Stimulated activated CD8-positive, alpha-beta memory T cell treated with anti-CD3 and anti-CD28 coated beads, Interleukin-4, amount 100 ng/mL, for 48 hours (primary cell): Measurements from ENCODE around the gene MKKS.
A peak's percentile ranks its signal among the peaks of the same experiment; 100 is the strongest.

Experiments used
- DNase-seq: peaks from one replicate; pipeline ENCODE4 v3.0.0-alpha.2; 2020

Gene MKKS

GRCh38 chr20:10433623-10434466 is at the start of gene MKKS:
Gene MKKS (minus strand): TSS chr20:10434222. CDS start chr20:10413514, 20,708 bp downstream.
- peak; percentile 88 for DNase-seq

GRCh38 chr20:10483691-10484090 is 49.7 kb upstream of the MKKS start:
- DNase-seq, result no peak

- DNase-seq, result no peak
Measured at GRCh38 chr20:10481676-10482075, 47.7 kb upstream of the MKKS start.

GRCh38 chr20:10478930-10479329 is 44.9 kb upstream of the MKKS start:
- DNase-seq, result no peak

- no peak for DNase-seq
Measured at GRCh38 chr20:10478205-10478604, 44.2 kb upstream of the MKKS start.

- no peak for DNase-seq
Measured at GRCh38 chr20:10476319-10476724, 42.3 kb upstream of the MKKS start.

GRCh38 chr20:10475225-10475624 is 41.2 kb upstream of the MKKS start:
- DNase-seq, result no peak

GRCh38 chr20:10474606-10475184 is 40.7 kb upstream of the MKKS start:
- DNase-seq, result no peak

- DNase-seq, result no peak
Measured at GRCh38 chr20:10472871-10473270, 38.8 kb upstream of the MKKS start.

GRCh38 chr20:10470276-10470675 is 36.3 kb upstream of the MKKS start:
- no peak for DNase-seq

- DNase-seq, result no peak
Measured at GRCh38 chr20:10469599-10469998, 35.6 kb upstream of the MKKS start.

GRCh38 chr20:10469056-10469455 is 35.0 kb upstream of the MKKS start:
- DNase-seq, result no peak

GRCh38 chr20:10468340-10468845 is 34.4 kb upstream of the MKKS start:
- DNase-seq, result no peak

- DNase-seq, result no peak
Measured at GRCh38 chr20:10467681-10468339, 33.8 kb upstream of the MKKS start.

- DNase-seq, result no peak
Measured at GRCh38 chr20:10466855-10467254, 32.8 kb upstream of the MKKS start.

- no peak for DNase-seq
Measured at GRCh38 chr20:10466325-10466724, 32.3 kb upstream of the MKKS start.

- no peak for DNase-seq
Measured at GRCh38 chr20:10465135-10465534, 31.1 kb upstream of the MKKS start.

GRCh38 chr20:10463622-10464021 is 29.6 kb upstream of the MKKS start:
- no peak for DNase-seq

GRCh38 chr20:10462516-10462915 is 28.5 kb upstream of the MKKS start:
- no peak for DNase-seq

- no peak for DNase-seq
Measured at GRCh38 chr20:10461495-10461894, 27.5 kb upstream of the MKKS start.

GRCh38 chr20:10454151-10454750 is 20.2 kb upstream of the MKKS start:
- no peak for DNase-seq

- DNase-seq, result peak; percentile 40
Measured at GRCh38 chr20:10453241-10453640, 19.2 kb upstream of the MKKS start.

GRCh38 chr20:10449270-10449669 is 15.2 kb upstream of the MKKS start:
- DNase-seq, result no peak
